GM19043 (cell line): ENCODE measurements around the gene TALDO1.
"Not testable (repeated sequence)": the region's sequence is repeated elsewhere in the genome, so short reads cannot be mapped to it uniquely, and the experiment has no call there.

Experiments
- ATAC-seq: cut with Tn5 transposase; IDR thresholded peaks from one replicate; pipeline ENCODE4 v1.9.1; 2021; ENCODE audit warnings: low read depth; ENCODE audit not compliant: unreplicated experiment

The TALDO1 gene

GRCh38 chr11:728901-729491, 18.3 kb upstream of the TALDO1 start:
- ATAC-seq = no peak

GRCh38 chr11:729492-730074, 17.7 kb upstream of the TALDO1 start:
- no peak for ATAC-seq

- no peak for ATAC-seq
Measured at GRCh38 chr11:733072-733471, 14.2 kb upstream of the TALDO1 start.

GRCh38 chr11:734541-734940, 12.7 kb upstream of the TALDO1 start:
- not testable (repeated sequence) for ATAC-seq

- ATAC-seq = no peak
Measured at GRCh38 chr11:737366-737765, 9.9 kb upstream of the TALDO1 start.

GRCh38 chr11:737899-738298, 9.4 kb upstream of the TALDO1 start:
- not testable (repeated sequence) for ATAC-seq

GRCh38 chr11:742156-742546, 5.1 kb upstream of the TALDO1 start:
- no peak for ATAC-seq

GRCh38 chr11:742571-743201, 4.6 kb upstream of the TALDO1 start:
- no peak for ATAC-seq

- ATAC-seq = no peak
Measured at GRCh38 chr11:745428-745827, 1.8 kb upstream of the TALDO1 start.

GRCh38 chr11:746289-747157, 741 bp upstream of the TALDO1 start:
- peak; percentile 27 for ATAC-seq

- no peak for ATAC-seq
Measured at GRCh38 chr11:748007-748359, 719 bp downstream of the TALDO1 start.

GRCh38 chr11:749731-750130, 2.5 kb downstream of the TALDO1 start:
- no peak for ATAC-seq

GRCh38 chr11:760236-760635, 13.0 kb downstream of the TALDO1 start:
- ATAC-seq = no peak

GRCh38 chr11:761526-762108, 14.4 kb downstream of the TALDO1 start:
- no peak for ATAC-seq

GRCh38 chr11:762421-763072, 15.3 kb downstream of the TALDO1 start:
- no peak for ATAC-seq

GRCh38 chr11:763073-763463, 15.8 kb downstream of the TALDO1 start:
- no peak for ATAC-seq

GRCh38 chr11:763549-764321, 16.5 kb downstream of the TALDO1 start:
- ATAC-seq = no peak

- ATAC-seq = no peak
Measured at GRCh38 chr11:764322-765024, 17.2 kb downstream of the TALDO1 start.
